ENCODE data around the gene RREB1.

Gene RREB1

DNA sequence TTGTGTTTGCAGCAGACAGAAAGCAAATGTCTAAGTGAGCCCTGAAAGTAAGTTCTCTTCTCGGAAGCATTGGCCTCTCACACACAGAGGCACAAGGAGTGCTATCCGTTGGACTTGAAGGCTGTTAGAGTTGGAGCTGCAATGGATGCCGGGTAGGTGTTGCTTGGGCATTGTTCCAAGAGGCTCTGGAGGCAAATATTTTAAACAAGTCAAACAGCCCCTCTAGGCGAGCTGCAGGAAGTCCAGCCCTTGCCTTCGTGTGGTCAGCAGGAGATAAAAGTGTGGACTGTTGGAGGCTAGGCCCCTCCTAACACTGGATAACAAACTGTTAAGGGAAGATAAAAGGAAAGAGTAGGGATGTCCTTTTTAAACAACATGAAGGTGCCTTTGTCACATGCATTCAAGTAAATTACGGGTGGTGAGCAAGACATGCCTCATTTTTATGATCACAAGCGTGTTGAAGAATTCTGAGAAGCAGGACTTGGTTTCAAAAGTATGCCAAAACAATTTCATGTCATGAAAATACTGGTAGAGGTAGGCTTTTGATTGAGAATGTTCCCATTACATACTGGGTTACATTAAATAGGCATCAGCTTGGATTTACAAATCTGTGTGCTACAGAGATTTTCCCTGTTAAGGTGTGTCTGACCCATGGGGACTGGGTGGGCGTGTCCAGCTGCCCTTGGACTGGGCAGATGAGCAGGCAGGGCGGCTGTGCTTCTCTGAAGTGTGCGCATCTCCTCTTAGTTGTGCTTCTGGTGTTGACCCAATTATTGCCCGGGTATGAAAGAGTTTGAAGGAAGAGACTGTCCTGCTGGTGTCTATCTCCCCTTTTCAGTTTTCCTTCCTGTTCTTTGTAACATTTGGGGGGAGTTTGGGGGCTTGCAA, 57.5 kb downstream of the RREB1 start:
- DNase-seq (ENCODE audit: low spot score): no peak

DNA sequence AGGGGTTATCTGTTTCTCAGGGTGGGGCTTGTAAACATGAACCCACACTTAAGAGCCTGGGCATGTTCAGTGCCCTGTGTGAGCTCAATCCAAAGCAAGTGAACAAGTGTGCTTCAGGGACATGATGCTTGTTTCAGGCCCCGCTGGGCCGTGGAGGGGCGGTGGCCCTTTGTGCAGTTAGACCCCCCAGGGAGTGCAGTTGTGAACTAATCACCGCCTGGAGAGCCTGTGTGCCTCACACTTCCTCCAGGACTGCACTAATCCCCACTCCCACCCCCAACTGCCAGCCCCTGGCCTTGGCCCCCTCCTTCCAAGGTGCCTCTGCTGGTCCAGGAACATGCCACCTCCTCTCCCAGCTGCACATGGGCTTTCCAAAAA, 58.1 kb downstream of the RREB1 start:
- no peak for DNase-seq (ENCODE audit: low spot score)

DNA sequence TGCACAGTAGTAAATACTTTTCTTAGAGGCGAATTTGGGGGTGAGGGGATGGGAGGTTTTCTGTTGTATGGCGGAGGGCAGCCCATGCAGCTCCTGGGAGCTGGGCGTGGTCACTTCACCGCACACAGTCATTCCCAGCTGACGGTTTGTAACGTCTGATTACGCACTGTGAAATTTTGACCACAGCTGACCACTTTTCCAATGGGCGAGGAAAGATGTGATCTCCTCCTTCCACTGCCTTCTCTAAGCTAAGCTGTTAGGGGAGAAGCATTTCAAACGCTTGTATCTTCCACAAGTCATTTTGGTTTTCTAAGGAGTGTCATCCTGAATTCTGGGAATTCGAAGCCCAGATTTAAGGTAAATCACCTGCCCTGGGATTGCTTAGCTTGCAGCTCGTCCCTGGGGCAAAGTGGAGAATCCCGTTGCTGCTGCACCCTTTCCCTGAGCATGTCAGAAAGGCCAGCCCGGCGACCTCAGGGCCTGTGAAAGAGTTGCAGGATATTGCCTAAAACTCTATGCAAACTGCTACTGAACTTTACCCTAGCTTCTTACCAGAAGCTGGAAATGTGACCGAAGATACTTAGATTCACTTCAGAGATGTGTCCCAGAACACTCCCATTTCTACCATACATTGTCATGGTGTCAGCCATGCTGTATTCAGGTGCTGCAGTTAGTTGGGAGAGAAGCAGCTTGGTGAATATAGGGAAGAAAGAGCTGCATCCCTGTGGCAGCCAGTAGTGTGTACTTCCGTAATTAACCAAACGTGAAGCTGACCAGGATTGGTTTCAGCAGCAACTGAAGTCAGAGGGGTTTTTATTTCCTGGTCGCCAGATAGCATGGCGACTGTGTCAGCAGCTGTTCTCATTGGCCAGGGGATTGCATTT, 58.9 kb downstream of the RREB1 start:
- no peak for DNase-seq (ENCODE audit: low spot score)

DNA sequence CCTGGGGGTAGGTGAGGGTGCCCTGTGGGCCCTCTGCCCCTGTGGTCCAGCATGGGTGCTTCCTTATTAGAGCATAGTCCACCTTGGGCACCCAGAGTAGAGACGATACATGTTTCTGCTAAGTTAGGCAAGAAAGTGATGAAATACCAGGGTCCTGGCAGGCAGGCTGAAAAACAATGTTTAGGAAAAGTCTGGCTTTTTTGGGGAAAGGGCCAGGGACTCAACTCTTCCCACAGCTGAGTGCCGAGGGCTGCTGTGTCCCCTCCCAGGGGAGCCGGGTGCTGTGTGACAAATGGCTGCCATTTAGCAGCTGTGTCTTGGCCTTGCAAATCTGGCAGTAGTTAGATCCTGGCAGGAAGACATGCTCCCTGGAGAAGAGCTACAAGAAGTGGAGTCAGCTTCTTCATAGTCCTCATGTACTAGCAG, 61.5 kb downstream of the RREB1 start:
- DNase-seq (ENCODE audit: low spot score): no peak

DNA sequence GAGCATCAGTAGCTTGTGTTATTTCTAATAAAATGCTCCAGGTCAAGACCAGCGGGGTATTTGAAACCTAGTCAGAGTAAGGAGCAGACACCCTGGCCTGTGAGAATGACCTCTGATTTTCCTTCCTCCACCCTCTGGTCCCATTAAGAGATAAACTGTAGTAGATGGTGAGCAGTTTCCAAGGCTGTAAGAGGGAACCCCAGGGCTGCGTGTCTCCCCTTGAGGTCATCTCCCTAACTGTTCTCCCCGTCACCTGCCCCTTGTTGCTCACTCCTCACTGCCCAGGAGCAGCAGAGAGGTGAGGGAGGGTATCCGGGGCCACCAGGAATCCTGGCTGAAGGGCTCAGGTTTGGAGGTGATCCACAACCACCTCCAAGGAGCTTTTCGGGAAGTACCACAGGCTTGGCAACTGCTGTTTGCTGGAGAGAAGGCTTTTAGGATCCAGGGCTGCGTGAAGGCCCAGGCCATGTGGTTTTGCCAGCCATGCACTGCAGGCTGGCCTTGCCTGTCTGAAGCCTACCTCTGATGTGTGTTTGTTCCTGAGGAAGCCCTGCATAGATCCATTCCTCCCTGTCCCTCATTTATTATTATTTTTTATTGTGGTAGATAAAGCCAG, 62.5 kb downstream of the RREB1 start:
- no peak for DNase-seq (ENCODE audit: low spot score)

DNA sequence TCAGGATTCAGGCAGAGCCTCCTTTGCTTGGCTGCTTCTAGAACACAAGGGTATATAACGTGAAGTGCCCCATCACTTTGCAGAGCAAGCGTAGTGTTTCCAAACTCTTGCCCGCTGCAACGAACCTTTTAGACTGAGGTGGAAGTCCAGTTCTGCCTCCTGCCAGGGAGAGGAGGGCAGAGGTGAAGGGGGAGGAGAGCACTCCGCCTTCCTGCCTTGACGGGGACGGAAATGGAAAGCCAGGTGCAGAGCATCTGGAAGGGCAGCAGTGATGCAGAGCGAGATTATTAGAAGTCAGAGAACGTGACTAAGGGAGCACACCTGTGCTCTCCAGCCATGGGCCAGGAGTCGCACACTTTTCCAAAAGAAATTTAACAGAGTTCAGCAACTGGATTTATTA, 63.4 kb downstream of the RREB1 start:
- DNase-seq (ENCODE audit: low spot score): no peak

DNA sequence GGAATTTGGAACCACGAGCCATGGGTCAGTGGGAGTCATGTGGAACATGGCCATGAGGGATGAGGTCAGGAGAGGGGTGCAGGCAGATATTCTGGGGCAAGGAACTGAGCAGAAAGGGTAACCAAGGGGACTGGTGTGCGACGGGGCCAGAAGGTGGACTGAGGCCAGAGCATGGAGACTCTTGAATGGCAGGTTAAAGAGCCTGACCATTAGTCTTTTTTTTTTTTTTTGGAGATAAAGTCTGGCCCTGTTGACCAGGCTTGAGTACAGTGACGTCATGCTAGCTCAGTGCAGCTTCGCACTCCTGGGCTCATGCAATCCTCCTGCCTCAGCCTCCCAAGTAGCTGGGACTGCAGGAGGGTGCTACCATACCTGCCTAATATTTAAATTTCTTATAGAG, 64.0 kb downstream of the RREB1 start:
- DNase-seq (ENCODE audit: low spot score): no peak

DNA sequence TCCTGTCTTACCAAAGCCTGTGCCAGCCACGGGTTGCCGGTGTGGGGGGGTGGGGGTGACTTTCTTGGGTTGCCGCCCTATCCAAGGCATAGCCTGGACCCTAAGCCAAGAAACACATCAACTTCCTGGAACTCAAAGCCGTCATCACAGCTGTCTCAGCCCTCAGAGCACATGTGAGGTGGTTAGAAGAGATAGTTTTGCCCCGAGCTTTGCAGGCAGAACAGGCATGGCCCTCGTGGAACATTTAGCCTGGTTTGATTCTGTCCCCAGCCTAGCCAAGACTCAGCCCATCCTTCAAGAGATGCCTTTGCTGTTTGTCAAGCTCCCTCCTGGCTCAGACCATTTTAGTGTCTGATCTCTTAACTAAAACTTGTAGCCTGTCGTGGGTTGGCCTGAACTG, 64.9 kb downstream of the RREB1 start:
- DNase-seq (ENCODE audit: low spot score): no peak

DNA sequence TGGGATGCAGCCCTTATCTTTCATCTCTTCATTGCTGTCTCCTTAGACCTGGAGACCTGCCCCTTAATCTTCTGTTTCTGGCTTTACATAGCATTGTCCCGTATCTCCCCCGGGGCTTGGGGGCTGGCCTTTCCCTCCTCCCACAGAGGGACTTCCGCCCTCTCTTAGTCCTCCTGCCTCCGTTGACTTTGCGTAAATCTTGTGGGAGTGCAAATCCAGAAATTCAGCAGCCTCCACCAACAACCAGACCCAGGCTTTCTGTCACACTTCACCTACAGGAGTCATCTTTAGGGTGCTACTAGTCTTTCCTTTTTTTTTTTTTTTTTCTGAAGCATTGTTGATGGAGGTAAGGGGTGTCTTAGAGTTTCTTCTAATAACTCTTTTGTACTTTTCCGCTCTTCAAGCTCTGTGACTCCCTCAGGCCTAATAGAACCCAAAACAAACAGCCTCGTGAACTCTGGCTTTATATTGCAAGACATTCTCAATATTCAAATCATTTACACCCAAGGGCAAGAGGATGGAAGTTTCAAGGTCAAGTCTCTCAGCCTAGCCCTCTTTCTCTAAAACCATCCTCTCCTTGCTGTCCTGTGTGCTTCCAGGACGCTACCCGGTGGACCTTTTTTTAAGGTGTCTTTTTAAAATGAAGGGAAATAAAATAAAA, 66.2 kb downstream of the RREB1 start:
- no peak for DNase-seq (ENCODE audit: low spot score)

DNA sequence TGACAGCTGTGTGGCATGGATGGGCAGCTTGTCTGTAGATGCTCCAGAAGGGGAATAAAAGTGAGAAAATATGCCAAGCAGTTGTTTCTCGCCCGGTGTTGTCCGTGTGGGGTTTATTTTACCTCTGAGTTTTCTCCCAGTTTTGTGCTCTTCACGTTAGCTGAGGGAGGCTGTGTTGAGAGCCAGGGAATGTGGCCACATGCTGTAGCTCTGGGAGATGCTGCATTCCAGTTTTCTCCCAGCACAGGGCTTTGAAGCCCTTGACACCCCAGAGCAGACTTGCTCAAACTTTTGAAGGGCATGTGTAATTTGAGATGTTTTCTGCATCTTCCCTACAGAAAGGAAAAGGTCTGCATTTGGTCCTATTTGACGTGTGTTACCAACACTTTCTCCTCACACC, 67.7 kb downstream of the RREB1 start:
- DNase-seq (ENCODE audit: low spot score): no peak

DNA sequence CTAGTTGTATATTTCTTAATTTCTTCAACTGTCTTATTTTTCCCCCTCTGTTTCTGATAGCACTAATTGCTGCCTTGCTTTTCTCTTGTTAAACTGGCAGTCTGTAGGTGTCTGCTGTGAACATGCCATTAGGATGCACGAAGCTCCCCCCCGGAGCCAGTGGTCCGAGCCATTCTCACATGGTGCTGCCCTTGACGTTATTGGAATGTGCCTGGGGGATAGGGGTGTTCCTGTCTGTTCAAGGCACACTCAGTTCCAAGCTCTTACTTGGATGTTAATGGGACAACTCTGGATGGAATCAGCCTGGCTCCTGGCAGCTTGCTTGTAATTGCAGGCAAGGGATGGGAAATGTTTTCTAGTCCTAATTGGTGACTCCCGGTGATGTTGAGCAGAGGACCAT, 68.4 kb downstream of the RREB1 start:
- DNase-seq (ENCODE audit: low spot score): no peak

DNA sequence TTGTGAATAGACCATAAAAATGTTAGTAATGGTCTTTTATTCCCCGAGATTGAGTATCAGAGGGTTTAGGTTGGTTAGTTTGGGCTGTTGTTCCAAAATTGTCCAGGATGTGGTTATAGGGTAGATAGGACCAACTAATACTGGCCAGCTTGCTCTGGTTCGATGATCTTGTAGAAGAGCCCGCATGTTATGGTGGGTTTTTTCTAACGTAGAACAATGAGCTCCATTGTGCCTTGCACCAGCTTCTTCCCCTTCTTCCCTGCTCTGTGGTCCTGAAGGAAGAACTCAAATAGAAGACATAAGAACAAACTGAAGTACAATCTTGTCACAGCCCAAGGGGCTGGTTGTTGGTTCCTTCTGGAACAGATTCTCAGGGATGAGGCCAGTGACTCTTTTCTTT, 70.5 kb downstream of the RREB1 start:
- DNase-seq (ENCODE audit: low spot score): no peak

DNA sequence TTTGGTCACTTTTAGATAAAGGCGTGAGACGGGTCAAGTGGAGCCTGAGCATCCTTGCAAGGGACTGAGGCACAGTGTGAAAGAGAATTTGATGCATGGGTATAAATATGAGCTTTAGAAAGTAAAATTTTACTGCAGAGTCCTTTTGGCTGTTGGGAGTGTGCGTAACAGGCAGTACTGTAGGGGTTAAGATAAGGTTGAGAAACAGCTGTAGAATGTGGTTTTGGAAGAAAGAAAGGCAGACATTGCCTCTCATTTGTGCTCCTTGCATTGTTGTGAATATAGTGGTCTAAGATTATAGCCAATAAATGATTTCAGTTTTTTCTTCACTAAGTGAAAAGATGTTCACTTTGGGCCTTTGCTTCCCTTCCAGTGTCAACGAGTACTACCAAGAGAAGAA, 73.0 kb downstream of the RREB1 start:
- no peak for DNase-seq (ENCODE audit: low spot score)

DNA sequence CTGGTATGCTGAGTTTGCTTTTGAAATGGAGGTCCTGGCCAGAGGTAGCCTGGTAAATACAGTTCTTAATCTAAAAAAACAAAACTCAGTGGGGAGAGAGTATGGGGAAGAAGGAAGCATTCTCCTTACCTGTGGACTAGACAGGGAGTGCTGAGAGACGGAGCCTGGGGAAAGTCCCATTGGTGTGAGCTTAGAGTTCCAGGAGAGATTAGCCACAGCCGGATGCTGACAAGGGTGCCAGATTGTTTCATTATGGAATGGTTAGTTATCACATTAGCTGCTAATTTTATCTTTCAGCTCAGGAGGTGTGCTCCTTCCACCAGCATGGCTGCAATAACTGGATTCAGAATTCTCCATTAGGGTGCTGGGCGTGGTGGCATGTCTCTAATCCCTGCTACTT, 75.9 kb downstream of the RREB1 start:
- DNase-seq (ENCODE audit: low spot score): no peak

DNA sequence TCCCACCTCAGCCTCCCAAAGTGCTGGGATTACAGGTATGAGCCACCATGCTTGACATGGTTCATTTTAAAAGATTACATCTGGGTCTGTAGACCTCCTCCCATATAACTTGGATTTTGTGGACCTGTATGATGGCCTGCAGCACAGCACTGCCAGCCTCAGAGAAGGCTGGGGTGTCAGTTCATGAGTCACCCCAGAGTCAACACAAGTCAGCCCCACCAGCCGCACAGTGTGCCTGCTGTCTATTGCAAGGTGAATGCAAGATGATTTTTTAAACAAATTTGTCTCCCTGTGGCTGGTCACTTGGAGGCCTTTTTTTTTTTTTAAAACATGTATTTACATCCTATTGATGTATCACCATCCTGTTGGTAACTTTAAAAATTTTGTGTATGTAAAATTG, 76.7 kb downstream of the RREB1 start:
- DNase-seq (ENCODE audit: low spot score): peak; percentile 46

DNA sequence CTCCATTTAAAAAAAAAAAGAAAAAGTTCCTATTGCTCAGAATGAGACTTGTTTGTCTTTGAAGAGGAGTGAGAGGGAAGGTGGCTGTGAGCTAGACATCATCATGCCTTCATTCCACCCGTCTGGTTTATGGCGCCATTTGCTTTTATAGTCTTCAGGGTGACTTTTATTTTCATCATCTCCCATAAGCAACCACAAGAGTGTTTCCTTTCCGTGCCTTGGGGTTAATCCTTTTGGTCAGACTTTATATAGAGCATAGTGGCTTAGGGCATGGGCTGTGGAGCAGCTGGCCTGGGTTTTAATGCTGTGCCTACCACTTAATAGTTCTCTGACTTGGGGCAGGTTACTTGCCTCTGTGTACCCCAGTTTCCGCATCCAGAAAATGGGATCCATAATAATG, 77.8 kb downstream of the RREB1 start:
- DNase-seq (ENCODE audit: low spot score): no peak

DNA sequence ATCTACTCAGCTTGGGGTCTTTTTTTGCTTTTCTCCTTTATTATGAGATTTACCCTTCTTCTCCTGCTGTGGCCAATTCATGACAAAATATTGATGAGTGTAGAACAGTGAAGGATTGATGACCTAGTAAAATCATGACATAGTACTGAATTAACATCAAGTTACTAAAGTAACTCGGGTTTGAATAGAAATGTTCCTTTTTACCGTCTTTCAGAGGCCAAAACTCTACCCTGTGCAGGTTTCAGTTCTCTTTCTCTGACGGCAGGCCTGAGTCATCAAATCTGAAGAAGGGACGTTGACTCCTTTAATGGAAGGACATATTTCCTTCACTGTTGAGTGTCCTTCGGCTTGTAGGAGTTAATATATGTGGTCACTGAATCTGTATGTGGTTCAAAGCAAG, 80.7 kb downstream of the RREB1 start:
- no peak for DNase-seq (ENCODE audit: low spot score)

DNA sequence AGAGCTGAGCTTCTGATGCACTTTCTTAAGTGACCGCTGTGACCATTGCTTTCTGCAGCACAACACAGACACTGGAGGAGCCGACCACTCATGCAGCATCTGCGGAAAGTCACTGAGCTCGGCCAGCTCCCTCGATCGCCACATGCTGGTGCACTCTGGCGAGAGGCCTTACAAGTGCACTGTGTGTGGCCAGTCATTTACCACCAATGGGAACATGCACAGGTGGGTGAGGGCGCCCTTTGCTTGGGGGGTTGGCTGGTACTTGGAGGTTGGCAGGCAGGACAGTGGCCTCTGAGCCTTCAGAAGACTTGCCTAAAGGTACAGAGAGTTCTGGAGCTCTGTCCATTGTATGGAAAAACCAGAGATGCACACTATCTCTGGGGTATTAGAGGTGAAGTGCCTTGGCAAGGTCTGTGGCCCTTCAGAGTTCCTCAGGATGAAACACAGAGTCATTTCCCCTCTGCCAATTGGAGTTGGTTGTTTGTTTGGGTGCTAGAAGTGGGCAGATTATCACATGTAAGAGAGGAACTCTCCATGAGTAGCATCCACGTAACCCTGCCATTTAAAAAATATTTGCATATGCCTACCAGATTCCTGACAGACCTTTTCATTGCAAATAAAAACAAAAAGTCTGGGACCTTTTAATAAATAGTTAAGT, 81.5 kb downstream of the RREB1 start:
- DNase-seq (ENCODE audit: low spot score): no peak

DNA sequence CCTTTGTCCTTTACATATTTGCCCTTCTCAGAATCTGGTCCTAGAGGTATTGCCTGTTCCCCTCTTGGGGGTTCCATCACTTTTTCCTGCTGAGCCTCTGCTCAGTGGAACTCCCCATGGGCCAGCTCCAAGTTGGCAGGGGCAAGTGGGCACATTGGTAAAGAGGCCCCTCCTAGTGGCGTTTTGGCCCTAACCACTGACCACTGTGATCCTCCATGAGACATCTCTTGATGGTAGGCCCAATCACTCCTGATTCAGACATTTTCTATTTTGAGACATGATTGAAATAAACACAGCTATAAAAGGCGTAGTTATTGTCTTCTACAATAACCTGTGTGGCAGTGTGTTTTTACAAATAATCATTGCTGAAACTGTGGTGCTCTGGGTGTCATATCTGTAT, 83.0 kb downstream of the RREB1 start:
- DNase-seq (ENCODE audit: low spot score): no peak

DNA sequence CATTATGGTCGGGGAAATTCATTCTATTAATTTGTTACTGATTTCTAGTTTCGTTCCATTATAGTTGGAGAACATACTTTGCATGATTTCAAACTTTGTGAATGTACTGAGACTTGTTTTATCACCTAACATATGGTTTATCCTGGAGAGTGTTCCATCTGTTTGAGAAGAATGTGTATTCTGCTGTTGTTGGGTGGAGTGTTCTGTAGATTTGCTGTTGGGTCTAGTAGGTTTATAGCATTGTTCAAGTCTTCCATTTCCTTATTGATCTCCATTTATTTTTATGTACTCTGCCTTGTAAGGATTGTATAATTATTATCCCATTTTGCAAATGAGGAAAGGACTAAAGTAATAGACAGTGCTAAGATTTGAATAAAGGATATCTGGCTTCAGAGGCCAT, 85.4 kb downstream of the RREB1 start:
- no peak for DNase-seq (ENCODE audit: low spot score)

DNA sequence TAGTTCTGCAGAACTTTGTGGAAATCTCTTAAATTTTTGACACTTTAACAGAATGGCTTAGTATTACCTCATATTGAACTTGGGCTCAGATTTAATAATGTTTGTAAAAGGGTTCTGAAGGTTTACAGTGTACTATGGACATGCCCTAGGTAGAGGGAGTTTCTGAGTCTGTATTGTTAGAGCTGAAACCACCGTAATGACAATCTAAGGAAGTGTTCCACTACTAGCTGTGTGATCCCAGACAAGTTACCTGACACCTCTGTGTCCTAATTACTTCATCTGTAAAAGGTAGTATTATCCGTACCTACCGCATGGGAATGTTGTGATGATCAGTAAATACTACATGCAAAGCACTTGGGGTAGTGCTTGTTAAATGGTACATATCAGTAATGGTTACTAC, 86.9 kb downstream of the RREB1 start:
- DNase-seq (ENCODE audit: low spot score): no peak
